H9 (cell line): ENCODE measurements around the gene TCEAL7. TPM values are rescaled to one million over a fixed set of nuclear protein-coding genes. Genes with fewer than 3 reads are reported as not detected.

Source experiments
- DNase-seq: peaks from one replicate; pipeline ENCODE4 v3.0.0-alpha.2; 2017
- H2AFZ ChIP-seq: one replicate; pipeline ENCODE4 v1.6.1; 2013; ENCODE audit warnings: mild to moderate bottlenecking, low read length, control low read depth, moderate library complexity
- H2AK5ac ChIP-seq: 2 replicates; pipeline ENCODE4 v1.6.1; 2013; ENCODE audit warnings: low read length, control low read depth, mixed read lengths; ENCODE audit not compliant: insufficient read length
- H2BK120ac ChIP-seq: one replicate; pipeline ENCODE4 v1.6.1; 2013; ENCODE audit warnings: low read depth, mild to moderate bottlenecking, low read length, control low read depth, inconsistent platforms; ENCODE audit not compliant: poor library complexity, severe bottlenecking
- H2BK12ac ChIP-seq: 2 replicates; pipeline ENCODE4 v1.6.1; 2013; ENCODE audit warnings: low read length, control low read depth, mixed read lengths, low read depth; ENCODE audit not compliant: insufficient read length
- H2BK15ac ChIP-seq: 2 replicates; pipeline ENCODE4 v1.6.1; 2013; ENCODE audit warnings: low read depth, low read length, control low read depth
- H2BK20ac ChIP-seq: one replicate; pipeline ENCODE4 v1.6.1; 2013; ENCODE audit warnings: low read depth, mild to moderate bottlenecking, low read length, control low read depth, inconsistent platforms; ENCODE audit not compliant: poor library complexity, severe bottlenecking
- H2BK5ac ChIP-seq: 2 replicates; pipeline ENCODE4 v1.6.1; 2013; ENCODE audit warnings: low read length, control low read depth, mixed read lengths; ENCODE audit not compliant: insufficient read length
- H3K14ac ChIP-seq: 2 replicates; pipeline ENCODE4 v1.6.1; 2013; ENCODE audit warnings: low read length, control low read depth; ENCODE audit not compliant: insufficient read depth
- H3K18ac ChIP-seq: 2 replicates; pipeline ENCODE4 v1.6.1; 2013; ENCODE audit warnings: low read depth, mild to moderate bottlenecking, mixed read lengths, low read length, control low read depth; ENCODE audit not compliant: insufficient read length
- H3K23ac ChIP-seq: 2 replicates; pipeline ENCODE4 v1.6.1; 2013; ENCODE audit warnings: low read length, control low read depth, mixed read lengths, low read depth; ENCODE audit not compliant: insufficient read length
- H3K23me2 ChIP-seq: 2 replicates; pipeline ENCODE4 v1.6.1; 2013; ENCODE audit warnings: low read depth, mild to moderate bottlenecking, mixed read lengths, low read length, control low read depth; ENCODE audit not compliant: insufficient read length, poor library complexity, severe bottlenecking
- H3K27ac ChIP-seq: 2 replicates; pipeline ENCODE4 v1.5.1; 2013; ENCODE audit warnings: low read length, control low read depth, mixed read lengths, low read depth; ENCODE audit not compliant: insufficient read length
- H3K27me3 ChIP-seq: 2 replicates; pipeline ENCODE4 v1.6.1; 2013; ENCODE audit warnings: low read length, control low read depth, inconsistent platforms; ENCODE audit not compliant: insufficient read depth
- H3K4ac ChIP-seq: 2 replicates; pipeline ENCODE4 v1.6.1; 2013; ENCODE audit warnings: low read depth, mild to moderate bottlenecking, control low read depth, inconsistent platforms, low read length, moderate library complexity
- H3K4me1 ChIP-seq: 2 replicates; pipeline ENCODE4 v1.6.1; 2013; ENCODE audit warnings: low read length, control low read depth, inconsistent platforms; ENCODE audit not compliant: insufficient read depth
- H3K4me2 ChIP-seq: 2 replicates; pipeline ENCODE4 v1.6.1; 2013; ENCODE audit warnings: low read length, control low read depth, mixed read lengths; ENCODE audit not compliant: insufficient read length, insufficient read depth
- H3K56ac ChIP-seq: 2 replicates; pipeline ENCODE4 v1.6.1; 2013; ENCODE audit warnings: low read depth, mild to moderate bottlenecking, mixed read lengths, low read length, control low read depth; ENCODE audit not compliant: insufficient read length
- H3K79me1 ChIP-seq: 2 replicates; pipeline ENCODE4 v1.6.1; 2013; ENCODE audit warnings: low read depth, mild to moderate bottlenecking, moderate library complexity, low read length, control low read depth, inconsistent platforms; ENCODE audit not compliant: insufficient read depth, poor library complexity, severe bottlenecking
- H3K79me2 ChIP-seq: 2 replicates; pipeline ENCODE4 v1.6.1; 2013; ENCODE audit warnings: low read length, control low read depth, inconsistent platforms; ENCODE audit not compliant: insufficient read depth
- H3K9ac ChIP-seq: 2 replicates; pipeline ENCODE4 v1.6.1; 2013; ENCODE audit warnings: low read length, control low read depth, mixed read lengths; ENCODE audit not compliant: insufficient read length; ENCODE audit errors: extremely low read depth
- H3K9me3 ChIP-seq: one replicate; pipeline ENCODE4 v1.6.1; 2013; ENCODE audit warnings: low read depth, low read length, inconsistent platforms; ENCODE audit not compliant: control insufficient read depth
- H3T11ph ChIP-seq: one replicate; pipeline ENCODE4 v1.6.1; 2013; ENCODE audit warnings: mild to moderate bottlenecking, low read length, control low read depth, inconsistent platforms
- H4K20me1 ChIP-seq: one replicate; pipeline ENCODE4 v1.6.1; 2013; ENCODE audit not compliant: control insufficient read depth, insufficient read length, insufficient read depth
- H4K5ac ChIP-seq: 2 replicates; pipeline ENCODE4 v1.6.1; 2013; ENCODE audit warnings: low read depth, mild to moderate bottlenecking, mixed read lengths, low read length, control low read depth; ENCODE audit not compliant: insufficient read length
- H4K8ac ChIP-seq: replicated peaks from 2 replicates; pipeline ENCODE4 v1.6.1; 2013; ENCODE audit warnings: low read length, control low read depth, mixed read lengths, low read depth; ENCODE audit not compliant: insufficient read length
- H4K91ac ChIP-seq: 2 replicates; pipeline ENCODE4 v1.6.1; 2013; ENCODE audit warnings: low read depth, mild to moderate bottlenecking, moderate library complexity, mixed read lengths, low read length, control low read depth; ENCODE audit not compliant: insufficient read length
- H3K27ac Mint-ChIP-seq, 3 experiments: 2 replicates in 2 of 3; 3 replicates in 1 of 3; pipeline ENCODE4 v1.8.0; 2020 to 2021; ENCODE audit warnings: mixed read lengths in 3 of 3, mild to moderate bottlenecking in 1 of 3, moderate library complexity in 1 of 3
- H3K27me3 Mint-ChIP-seq: 2 replicates; pipeline ENCODE4 v1.8.0; 2021; ENCODE audit warnings: low read depth, mild to moderate bottlenecking, moderate library complexity, mixed read lengths
- H3K36me3 Mint-ChIP-seq, 3 experiments: 2 replicates in 2 of 3; 3 replicates in 1 of 3; pipeline ENCODE4 v1.8.0; 2020 to 2021; ENCODE audit warnings: low read depth in 3 of 3, mixed read lengths in 3 of 3; ENCODE audit not compliant: insufficient read depth in 1 of 3
- H3K4me1 Mint-ChIP-seq, 2 experiments: 2 replicates each; pipeline ENCODE4 v1.8.0; 2020; ENCODE audit warnings: mixed read lengths in 2 of 2
- H3K4me3 Mint-ChIP-seq, 2 experiments: 2 replicates in 1 of 2; 3 replicates in 1 of 2; pipeline ENCODE4 v1.8.0; 2020 to 2021; ENCODE audit warnings: mild to moderate bottlenecking in 2 of 2, mixed read lengths in 2 of 2, moderate library complexity in 1 of 2
- H3K9me3 Mint-ChIP-seq, 2 experiments: 2 replicates in 1 of 2; 3 replicates in 1 of 2; pipeline ENCODE4 v1.8.0; 2020; ENCODE audit warnings: mild to moderate bottlenecking in 2 of 2, mixed read lengths in 2 of 2, moderate library complexity in 1 of 2
- CTCF ChIP-seq: fragments of 200-600 bp; sonication (generic); conservative IDR thresholded peaks from 3 replicates; pipeline ENCODE4 v1.8.0; 2021; ENCODE audit warnings: antibody characterized with exemption, mild to moderate bottlenecking
- WGBS: extraction: QIAGEN DNeasy Blood & Tissue Kit; methylation state at CpG from one replicate; pipeline ENCODE4 v1.1.7; 2013; ENCODE audit warnings: missing lambda C conversion rate, low lambda C conversion rate, mixed read lengths; ENCODE audit not compliant: insufficient read length; ENCODE audit errors: extremely low coverage; 5-methylcytosine and 5-hydroxymethylcytosine counted together
- total RNA-seq: library from RNA; stranded (reverse); gene quantifications from 2 replicates; pipeline ENCODE4 v1.2.1, GENCODE V29; 2021

The TCEAL7 gene
- total RNA-seq, 1 experiment from 2014 or later: 2.7 TPM

- H3K9me3 ChIP-seq: no peaks in the 10 kb centered on the region
- peak within 1 kb of the TSS; percentile 60 for H3K9ac ChIP-seq
- H2BK12ac ChIP-seq: no peak within 1 kb of the TSS
- H2BK20ac ChIP-seq: no peak within 1 kb of the TSS
- no peak within 1 kb of the TSS for H4K5ac ChIP-seq
- H3K79me1 ChIP-seq: no peaks in the 10 kb centered on the region
- peaks cover 3% of the 10 kb centered on the region; the same call in 1 of the 2 replicates for H3K4me1 ChIP-seq
- no peak within 1 kb of the TSS for H2BK120ac ChIP-seq
- H3K4ac ChIP-seq: no peak within 1 kb of the TSS
- peaks cover 0 to 56% of the 10 kb centered on the region in 2 experiments; a peak in 3 of 5 replicates for H3K9me3 Mint-ChIP-seq
- no peak within 1 kb of the TSS for H3K56ac ChIP-seq
- peak within 1 kb of the TSS; percentile 87 to 92 for H3K4me3 Mint-ChIP-seq
- H3T11ph ChIP-seq: no peak within 1 kb of the TSS
- H2BK5ac ChIP-seq: no peak within 1 kb of the TSS
- TF ChIP-seq CTCF: no peak
- H3K18ac ChIP-seq: peak within 1 kb of the TSS; percentile 31
- no peak within 1 kb of the TSS for H2AFZ ChIP-seq
- H4K20me1 ChIP-seq: no peaks in the 10 kb centered on the region
- peak within 1 kb of the TSS; percentile 63 for H3K4me2 ChIP-seq
- no peaks in the 10 kb centered on the region for H3K27me3 ChIP-seq
- no peaks in the 10 kb centered on the region for H3K27me3 Mint-ChIP-seq
- peaks cover 0 to 13% (median 13%) of the 10 kb centered on the region in 3 experiments; a peak in 5 of 7 replicates for H3K36me3 Mint-ChIP-seq
- peaks cover 6 to 12% of the 10 kb centered on the region in 2 experiments for H3K4me1 Mint-ChIP-seq
- H3K23ac ChIP-seq: no peak within 1 kb of the TSS
- H3K27ac ChIP-seq: peak within 1 kb of the TSS; percentile 37
- H3K79me2 ChIP-seq: no peaks in the 10 kb centered on the region
- peak within 1 kb of the TSS; percentile 79 to 97 (median 86) for H3K27ac Mint-ChIP-seq
- peak within 1 kb of the TSS; percentile 66; the same call in 1 of the 2 replicates for H3K14ac ChIP-seq
- no CpG with 5 or more reads among the region's 18 CpGs for whole genome bisulfite sequencing
- H2BK15ac ChIP-seq: no peak within 1 kb of the TSS
- H3K23me2 ChIP-seq: peaks cover 8% of the 10 kb centered on the region
- H4K8ac ChIP-seq: no peak within 1 kb of the TSS
- H4K91ac ChIP-seq: no peak within 1 kb of the TSS
- H2AK5ac ChIP-seq: no peak within 1 kb of the TSS
- peak; percentile 78 for DNase-seq
These were observed 26.2 kb downstream of the TCEAL7 start, which contains the start of gene TCEAL9 for GRCh38 chrX:103356130-103356798. Gene TCEAL9 (plus strand): TSS chrX:103356506. CDS start chrX:103357685, 1,179 bp downstream.
